Gastrocnemius medialis (tissue), 4 donors: ENCODE results near the gene CNTN4. TPM values are rescaled to one million over a fixed set of nuclear protein-coding genes. Genes with fewer than 3 reads are reported as not detected.

Source experiments
- ATAC-seq, 2 donors: fragments of 150-250 bp; one replicate each; pipeline ENCODE4 v1.9.1; 2016
- DNase-seq, 2 donors: peaks; one replicate each; pipeline ENCODE4 v3.0.0-alpha.2; 2019
- H3K27ac ChIP-seq, 4 donors: fragments of 200-600 bp; sonication (generic); 1 replicate in 1 of 4; 2 replicates in 3 of 4; pipeline ENCODE4 v1.5.1; 2016 to 2018; ENCODE audit warnings: mild to moderate bottlenecking in 2 of 4, moderate library complexity in 1 of 4
- H3K27me3 ChIP-seq, 3 donors: fragments of 200-600 bp; sonication (generic) in 2 of 3; 1 replicate in 1 of 3; 2 replicates in 2 of 3; pipeline versions ENCODE4 v1.5.1 to v1.6.0; 2016 to 2019; ENCODE audit warnings: mild to moderate bottlenecking in 1 of 3, moderate library complexity in 1 of 3
- H3K36me3 ChIP-seq, 2 donors: fragments of 200-600 bp; sonication (generic) in 1 of 2; one replicate each; pipeline ENCODE4 v1.5.1; 2017 to 2018
- H3K4me1 ChIP-seq, 2 donors: fragments of 200-600 bp; sonication (generic) in 1 of 2; one replicate each; pipeline ENCODE4 v1.5.1; 2016 to 2017; ENCODE audit warnings: mild to moderate bottlenecking in 2 of 2
- H3K4me3 ChIP-seq, 4 donors: fragments of 200-600 bp; sonication (generic) in 3 of 4; 1 replicate in 1 of 4; 2 replicates in 3 of 4; pipeline ENCODE4 v1.5.1; 2016 to 2019; ENCODE audit warnings: mild to moderate bottlenecking in 2 of 4
- H3K9me3 ChIP-seq, 3 donors: fragments of 200-600 bp; sonication (generic) in 2 of 3; 1 replicate in 1 of 3; 2 replicates in 2 of 3; pipeline ENCODE4 v1.5.1; 2016 to 2019
- CTCF ChIP-seq, 5 experiments: fragments of 450-650 bp in 3 of 5; fragments of 200-600 bp in 2 of 5; sonication (generic) in 2 of 5; IDR thresholded peaks in 4 of 5; conservative IDR thresholded peaks in 1 of 5; 1 replicate in 4 of 5; 2 replicates in 1 of 5; pipeline ENCODE4 v1.5.1; 2016 to 2019; ENCODE audit warnings: antibody characterized with exemption in 5 of 5, mild to moderate bottlenecking in 3 of 5, moderate library complexity in 3 of 5
- POLR2A ChIP-seq, 2 donors: fragments of 450-650 bp; IDR thresholded peaks; one replicate each; pipeline ENCODE4 v1.6.1; 2017; ENCODE audit warnings: antibody characterized with exemption in 2 of 2, mild to moderate bottlenecking in 2 of 2, moderate library complexity in 2 of 2
- in situ Hi-C, 4 donors: fragments of 200-750 bp; cut with MboI; loops; one replicate each; pipeline versions ENCODE4 v1.15.0 to v1.8.0; 2017; ENCODE audit warnings: low sequenced_read_pairs in 4 of 4
- intact Hi-C: fragments of 100-400 bp; cut with DNase I; formaldehyde crosslinking; loops from one replicate; pipeline ENCODE4 v1.15.1; 2023; ENCODE audit warnings: low total_unique reads
- total RNA-seq, 4 donors: library from RNA; depleted of rRNA; stranded (reverse); fragments of >200 nt; gene quantifications; one replicate each; pipeline versions ENCODE4 v1.1.0 to v1.2.3, GENCODE V29; 2016

Gene CNTN4
- total RNA-seq, 4 donors from 2014 or later = 0.51 to 1.9 (median 1.4) TPM

GRCh38 chr3:2714834-2715233 lies 616.2 kb downstream of the CNTN4 start:
- ATAC-seq = no peak
- no peak for TF ChIP-seq CTCF (IDR thresholded peaks at IDR 0.05 in 4 of 5, conservative IDR thresholded peaks at IDR 0.05 in 1 of 5)
- no peak for TF ChIP-seq POLR2A (IDR thresholded peaks at IDR 0.05)
- H3K4me3 ChIP-seq = no peak overlapping the region
- no peak overlapping the region for H3K27ac ChIP-seq
- intact Hi-C loops = no loop called here
- no peaks in the 10 kb centered on the region for H3K27me3 ChIP-seq
- in situ Hi-C loops = no loop called here
- DNase-seq = no peak
- no peaks in the 10 kb centered on the region for H3K9me3 ChIP-seq
- no peaks in the 10 kb centered on the region for H3K4me1 ChIP-seq
- no peaks in the 10 kb centered on the region for H3K36me3 ChIP-seq

- DNase-seq (no peak), ATAC-seq (no peak)
- Histone ChIP-seq H3K36me3 (no peaks in the 10 kb centered on the region), H3K4me3 (no peak overlapping the region), H3K4me1 (no peaks in the 10 kb centered on the region), H3K27me3 (no peaks in the 10 kb centered on the region), H3K9me3 (no peaks in the 10 kb centered on the region), H3K27ac (no peak overlapping the region)
- in situ Hi-C loops (no loop called here), intact Hi-C loops (no loop called here)
- no peak for TF ChIP-seq POLR2A (IDR thresholded peaks at IDR 0.05)
- no peak for TF ChIP-seq CTCF (IDR thresholded peaks at IDR 0.05 in 4 of 5, conservative IDR thresholded peaks at IDR 0.05 in 1 of 5)
Observed at GRCh38 chr3:2727101-2727500, 628.4 kb downstream of the CNTN4 start.

GRCh38 chr3:2727610-2728318 lies 629.1 kb downstream of the CNTN4 start:
- TF ChIP-seq POLR2A (IDR thresholded peaks at IDR 0.05) (no peak), CTCF (IDR thresholded peaks at IDR 0.05 in 4 of 5, conservative IDR thresholded peaks at IDR 0.05 in 1 of 5) (no peak)
- Histone ChIP-seq H3K36me3 (no peaks in the 10 kb centered on the region), H3K4me1 (no peaks in the 10 kb centered on the region), H3K27ac (no peak overlapping the region), H3K4me3 (no peak overlapping the region), H3K27me3 (no peaks in the 10 kb centered on the region), H3K9me3 (no peaks in the 10 kb centered on the region)
- in situ Hi-C loops (no loop called here), intact Hi-C loops (no loop called here)
- DNase-seq (no peak), ATAC-seq (no peak)

- in situ Hi-C loops = no loop called here
- no peaks in the 10 kb centered on the region for H3K4me1 ChIP-seq
Observed at GRCh38 chr3:2731843-2732242, 633.2 kb downstream of the CNTN4 start.

More at GRCh38 chr3:2731843-2732242, 633.2 kb downstream of the CNTN4 start:
- ATAC-seq = no peak
- H3K27me3 ChIP-seq = no peaks in the 10 kb centered on the region
- TF ChIP-seq CTCF (IDR thresholded peaks at IDR 0.05 in 4 of 5, conservative IDR thresholded peaks at IDR 0.05 in 1 of 5) = no peak
- no peak for TF ChIP-seq POLR2A (IDR thresholded peaks at IDR 0.05)
- H3K4me3 ChIP-seq = no peak overlapping the region
- no peak for DNase-seq
- H3K9me3 ChIP-seq = no peaks in the 10 kb centered on the region
- H3K36me3 ChIP-seq = no peaks in the 10 kb centered on the region
- intact Hi-C loops = no loop called here
- no peak overlapping the region for H3K27ac ChIP-seq
